ENCODE results near the gene CYP4F11. TPM values are rescaled to one million over a fixed set of nuclear protein-coding genes. Genes with fewer than 3 reads are reported as not detected.
"Not testable (repeated sequence)": the region's sequence is repeated elsewhere in the genome, so short reads cannot be mapped to it uniquely, and the experiment has no call there.

CYP4F11 gene
- total RNA-seq, 1 experiment from 2014 or later, result not detected

GRCh38 chr19:15937771-15938170 lies 3.4 kb upstream of the CYP4F11 start:
- Histone ChIP-seq H3K4me1 (no peaks in the 10 kb centered on the region), H3K27me3 (no peaks in the 10 kb centered on the region), H3K9me3 (replicated peaks) (no peaks in the 10 kb centered on the region; the same call in 1 of the 2 replicates), H3K4me3 (no peak overlapping the region), H3K27ac (no peak overlapping the region), H3K36me3 (no peaks in the 10 kb centered on the region)
- DNase-seq, result no peak

GRCh38 chr19:15936950-15937349 lies 2.6 kb upstream of the CYP4F11 start:
- Histone ChIP-seq H3K4me3 (no peak overlapping the region), H3K27me3 (no peaks in the 10 kb centered on the region), H3K27ac (no peak overlapping the region), H3K4me1 (no peaks in the 10 kb centered on the region), H3K36me3 (no peaks in the 10 kb centered on the region), H3K9me3 (replicated peaks) (no peaks in the 10 kb centered on the region; the same call in 1 of the 2 replicates)
- DNase-seq, result no peak

- no peaks in the 10 kb centered on the region for H3K36me3 ChIP-seq
- no peak overlapping the region for H3K27ac ChIP-seq
- H3K9me3 ChIP-seq (replicated peaks), result no peaks in the 10 kb centered on the region; the same call in 1 of the 2 replicates
- no peak overlapping the region for H3K4me3 ChIP-seq
- no peak for DNase-seq
- H3K4me1 ChIP-seq, result no peaks in the 10 kb centered on the region
- no peaks in the 10 kb centered on the region for H3K27me3 ChIP-seq
Measured at GRCh38 chr19:15936173-15936572, 1.8 kb upstream of the CYP4F11 start.

- Histone ChIP-seq H3K4me1 (no peaks in the 10 kb centered on the region), H3K27me3 (no peaks in the 10 kb centered on the region), H3K36me3 (no peaks in the 10 kb centered on the region), H3K4me3 (no peak overlapping the region), H3K9me3 (replicated peaks) (no peaks in the 10 kb centered on the region; the same call in 1 of the 2 replicates), H3K27ac (no peak overlapping the region)
- DNase-seq, result no peak
Measured at GRCh38 chr19:15935167-15935702, 906 bp upstream of the CYP4F11 start.

GRCh38 chr19:15933761-15934331 lies 483 bp downstream of the CYP4F11 start:
- not testable (repeated sequence) for H3K27ac ChIP-seq; H3K4me1 ChIP-seq; H3K4me3 ChIP-seq; DNase-seq; H3K36me3 ChIP-seq; H3K9me3 ChIP-seq (replicated peaks); H3K27me3 ChIP-seq

- no peak for DNase-seq
- no peak overlapping the region for H3K4me3 ChIP-seq
- no peak overlapping the region for H3K27ac ChIP-seq
- H3K4me1 ChIP-seq, result no peaks in the 10 kb centered on the region
- H3K9me3 ChIP-seq (replicated peaks), result no peaks in the 10 kb centered on the region
- no peaks in the 10 kb centered on the region for H3K36me3 ChIP-seq
- no peaks in the 10 kb centered on the region for H3K27me3 ChIP-seq
Measured at GRCh38 chr19:15928321-15928720, 6.0 kb downstream of the CYP4F11 start.

- H3K4me3 ChIP-seq, result no peak overlapping the region
- no peaks in the 10 kb centered on the region for H3K9me3 ChIP-seq (replicated peaks)
- peak in 1 of 2 experiments; percentile 14 for DNase-seq
- H3K27me3 ChIP-seq, result no peaks in the 10 kb centered on the region
- H3K4me1 ChIP-seq, result no peaks in the 10 kb centered on the region
- no peak overlapping the region for H3K27ac ChIP-seq
- no peaks in the 10 kb centered on the region for H3K36me3 ChIP-seq
Measured at GRCh38 chr19:15926484-15926883, 7.8 kb downstream of the CYP4F11 start.

GRCh38 chr19:15923702-15924101 lies 10.6 kb downstream of the CYP4F11 start:
- no peaks in the 10 kb centered on the region for H3K36me3 ChIP-seq
- H3K4me3 ChIP-seq, result no peak overlapping the region
- no peak for DNase-seq

GRCh38 chr19:15922021-15922420 lies 12.3 kb downstream of the CYP4F11 start:
- no peak overlapping the region for H3K4me3 ChIP-seq
- no peaks in the 10 kb centered on the region for H3K4me1 ChIP-seq
- no peaks in the 10 kb centered on the region for H3K9me3 ChIP-seq (replicated peaks)
- no peak overlapping the region for H3K27ac ChIP-seq
- no peaks in the 10 kb centered on the region for H3K36me3 ChIP-seq
- no peaks in the 10 kb centered on the region for H3K27me3 ChIP-seq
- DNase-seq, result no peak

More at GRCh38 chr19:15923702-15924101, 10.6 kb downstream of the CYP4F11 start:
- H3K27ac ChIP-seq, result no peak overlapping the region
- H3K4me1 ChIP-seq, result no peaks in the 10 kb centered on the region
- no peaks in the 10 kb centered on the region for H3K9me3 ChIP-seq (replicated peaks)
- no peaks in the 10 kb centered on the region for H3K27me3 ChIP-seq

GRCh38 chr19:15919243-15919642 lies 15.1 kb downstream of the CYP4F11 start:
- H3K4me1 ChIP-seq, result no peaks in the 10 kb centered on the region
- H3K9me3 ChIP-seq (replicated peaks), result no peaks in the 10 kb centered on the region
- no peak overlapping the region for H3K27ac ChIP-seq
- DNase-seq, result no peak
- H3K27me3 ChIP-seq, result no peaks in the 10 kb centered on the region
- no peaks in the 10 kb centered on the region for H3K36me3 ChIP-seq
- no peak overlapping the region for H3K4me3 ChIP-seq

- Histone ChIP-seq H3K4me3 (no peak overlapping the region), H3K9me3 (replicated peaks) (no peaks in the 10 kb centered on the region), H3K27ac (no peak overlapping the region), H3K4me1 (no peaks in the 10 kb centered on the region), H3K27me3 (no peaks in the 10 kb centered on the region), H3K36me3 (no peaks in the 10 kb centered on the region)
- DNase-seq, result no peak
Measured at GRCh38 chr19:15915109-15915508, 19.2 kb downstream of the CYP4F11 start.

- no peak overlapping the region for H3K4me3 ChIP-seq
- H3K27ac ChIP-seq, result no peak overlapping the region
- H3K4me1 ChIP-seq, result no peaks in the 10 kb centered on the region
- no peaks in the 10 kb centered on the region for H3K9me3 ChIP-seq (replicated peaks)
- no peaks in the 10 kb centered on the region for H3K36me3 ChIP-seq
- DNase-seq, result no peak
- H3K27me3 ChIP-seq, result no peaks in the 10 kb centered on the region
Measured at GRCh38 chr19:15913830-15914229, 20.5 kb downstream of the CYP4F11 start.

GRCh38 chr19:15913384-15913783 lies 20.9 kb downstream of the CYP4F11 start:
- no peaks in the 10 kb centered on the region for H3K4me1 ChIP-seq
- H3K9me3 ChIP-seq (replicated peaks), result no peaks in the 10 kb centered on the region
- no peak overlapping the region for H3K27ac ChIP-seq
- DNase-seq, result no peak
- H3K36me3 ChIP-seq, result no peaks in the 10 kb centered on the region
- no peak overlapping the region for H3K4me3 ChIP-seq
- H3K27me3 ChIP-seq, result no peaks in the 10 kb centered on the region

GRCh38 chr19:15911599-15912235 lies 22.6 kb downstream of the CYP4F11 start:
- no peaks in the 10 kb centered on the region for H3K4me1 ChIP-seq
- no peaks in the 10 kb centered on the region for H3K36me3 ChIP-seq
- no peaks in the 10 kb centered on the region for H3K9me3 ChIP-seq (replicated peaks)
- H3K4me3 ChIP-seq, result no peak overlapping the region
- H3K27ac ChIP-seq, result no peak overlapping the region
- DNase-seq, result no peak
- no peaks in the 10 kb centered on the region for H3K27me3 ChIP-seq

- Histone ChIP-seq H3K27me3 (no peaks in the 10 kb centered on the region), H3K36me3 (no peaks in the 10 kb centered on the region), H3K4me1 (no peaks in the 10 kb centered on the region), H3K4me3 (no peak overlapping the region), H3K9me3 (replicated peaks) (no peaks in the 10 kb centered on the region), H3K27ac (no peak overlapping the region)
- DNase-seq, result no peak
Measured at GRCh38 chr19:15905026-15905425, 29.3 kb downstream of the CYP4F11 start.

GRCh38 chr19:15902898-15903297 lies 31.4 kb downstream of the CYP4F11 start:
- H3K27me3 ChIP-seq; H3K9me3 ChIP-seq (replicated peaks); H3K4me3 ChIP-seq; DNase-seq; H3K27ac ChIP-seq; H3K4me1 ChIP-seq; H3K36me3 ChIP-seq: not testable (repeated sequence)
